GM12875 (cell line): ENCODE data around the gene DIO3.

Experiments
- H3K4me3 ChIP-seq: one replicate; pipeline ENCODE4 v1.5.1; 2011; ENCODE audit warnings: low read depth, low read length, control low read depth
- CTCF ChIP-seq: IDR thresholded peaks from 2 replicates; pipeline ENCODE4 v1.5.1; 2011; ENCODE audit warnings: low read depth, mild to moderate bottlenecking, control low read depth, inconsistent platforms, low read length, moderate library complexity, borderline replicate concordance; ENCODE audit not compliant: insufficient read depth

The DIO3 gene

GRCh38 chr14:101520621-101521472, 40.4 kb upstream of the DIO3 start:
- TF ChIP-seq CTCF = no peak
- H3K4me3 ChIP-seq = no peak overlapping the region

GRCh38 chr14:101521473-101521915, 39.8 kb upstream of the DIO3 start:
- no peak for TF ChIP-seq CTCF
- no peak overlapping the region for H3K4me3 ChIP-seq

- no peak overlapping the region for H3K4me3 ChIP-seq
- no peak for TF ChIP-seq CTCF
Measured at GRCh38 chr14:101521978-101522377, 39.3 kb upstream of the DIO3 start.

GRCh38 chr14:101525640-101526527, 35.4 kb upstream of the DIO3 start:
- TF ChIP-seq CTCF = no peak
- no peak overlapping the region for H3K4me3 ChIP-seq

GRCh38 chr14:101527987-101528386, 33.3 kb upstream of the DIO3 start:
- no peak for TF ChIP-seq CTCF

GRCh38 chr14:101529079-101529478, 32.2 kb upstream of the DIO3 start:
- H3K4me3 ChIP-seq = no peak overlapping the region
- TF ChIP-seq CTCF = no peak

More at GRCh38 chr14:101527987-101528386, 33.3 kb upstream of the DIO3 start:
- H3K4me3 ChIP-seq = no peak overlapping the region
